ENCODE measurements around the gene RNLS.

DNA sequence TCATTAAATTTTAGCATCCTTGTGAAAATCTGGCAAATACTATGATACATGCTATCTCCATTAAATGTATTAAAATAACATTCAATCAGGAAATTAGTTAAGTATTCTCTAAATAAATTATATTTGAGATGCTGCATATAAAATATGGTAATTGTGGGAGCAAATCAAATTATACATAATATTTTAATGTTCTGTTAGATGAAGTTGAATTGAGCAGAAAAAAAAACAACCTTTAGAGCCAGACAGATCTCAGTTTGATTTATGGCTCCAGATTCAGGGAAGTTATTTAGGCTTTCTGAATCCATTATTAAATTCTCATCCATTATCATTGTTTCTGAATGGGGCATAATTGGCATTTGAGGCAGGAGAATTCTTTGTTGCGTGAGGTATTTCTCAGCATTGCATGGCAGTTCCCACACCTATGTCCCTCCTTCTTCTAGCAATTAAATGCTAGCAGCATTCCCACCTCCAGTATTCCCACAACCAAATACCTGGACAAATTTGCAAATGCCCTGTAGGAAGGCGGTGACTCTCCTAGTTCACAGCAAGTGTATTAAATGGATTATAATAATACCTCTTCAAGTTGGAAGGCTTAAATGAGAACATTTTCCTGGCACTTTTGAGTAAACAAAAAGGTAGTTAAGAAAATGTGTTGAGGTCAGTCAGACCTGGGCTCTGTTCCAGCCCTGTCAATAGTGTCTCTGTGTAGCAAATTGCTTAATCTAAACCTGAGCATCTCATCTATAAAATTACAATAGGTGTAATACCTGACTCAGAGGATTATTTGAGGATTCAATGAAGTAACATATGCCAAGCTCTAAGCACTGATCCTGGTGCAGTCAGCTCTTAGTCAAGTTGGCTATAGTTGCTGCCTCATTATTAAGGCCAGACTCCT, 108.9 kb downstream of the RNLS start:
- TF ChIP-seq POLR2A (IDR thresholded peaks at IDR 0.05): no peak
- TF ChIP-seq, protein P1, sequence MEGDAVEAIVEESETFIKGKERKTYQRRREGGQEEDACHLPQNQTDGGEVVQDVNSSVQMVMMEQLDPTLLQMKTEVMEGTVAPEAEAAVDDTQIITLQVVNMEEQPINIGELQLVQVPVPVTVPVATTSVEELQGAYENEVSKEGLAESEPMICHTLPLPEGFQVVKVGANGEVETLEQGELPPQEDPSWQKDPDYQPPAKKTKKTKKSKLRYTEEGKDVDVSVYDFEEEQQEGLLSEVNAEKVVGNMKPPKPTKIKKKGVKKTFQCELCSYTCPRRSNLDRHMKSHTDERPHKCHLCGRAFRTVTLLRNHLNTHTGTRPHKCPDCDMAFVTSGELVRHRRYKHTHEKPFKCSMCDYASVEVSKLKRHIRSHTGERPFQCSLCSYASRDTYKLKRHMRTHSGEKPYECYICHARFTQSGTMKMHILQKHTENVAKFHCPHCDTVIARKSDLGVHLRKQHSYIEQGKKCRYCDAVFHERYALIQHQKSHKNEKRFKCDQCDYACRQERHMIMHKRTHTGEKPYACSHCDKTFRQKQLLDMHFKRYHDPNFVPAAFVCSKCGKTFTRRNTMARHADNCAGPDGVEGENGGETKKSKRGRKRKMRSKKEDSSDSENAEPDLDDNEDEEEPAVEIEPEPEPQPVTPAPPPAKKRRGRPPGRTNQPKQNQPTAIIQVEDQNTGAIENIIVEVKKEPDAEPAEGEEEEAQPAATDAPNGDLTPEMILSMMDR (IDR thresholded peaks at IDR 0.05): no peak

All from tibial nerve (tissue), 3 donors.